Measurements from ENCODE around the gene USP10. TPM values are rescaled to one million over a fixed set of nuclear protein-coding genes. Genes with fewer than 3 reads are reported as not detected.

Gene USP10
- total RNA-seq, 2 experiments from 2014 or later = 86.5 to 99.0 TPM

- no peaks in the 10 kb centered on the region for H3K27me3 Mint-ChIP-seq
- peaks cover 57% of the 10 kb centered on the region for H3K4me1 Mint-ChIP-seq
- H3K36me3 Mint-ChIP-seq (ENCODE audit: low read depth) = peaks cover 76% of the 10 kb centered on the region
- H3K9me3 Mint-ChIP-seq = no peaks in the 10 kb centered on the region
- CTCF ChIA-PET = interaction anchor here (0.9 to 1.6 kb wide), 4 partner anchors 9 to 13 kb away, joined by 3 to 5 read pairs (median 3); no protein-coding TSS in a partner anchor
- peak overlapping the region; percentile 26 for H3K27ac Mint-ChIP-seq
- no peak overlapping the region for H3K4me3 Mint-ChIP-seq
- DNase-seq = no peak
- POLR2A ChIA-PET = no interaction called here
Observed at GRCh38 chr16:84765616-84766580, 66.1 kb downstream of the USP10 start.

DNA sequence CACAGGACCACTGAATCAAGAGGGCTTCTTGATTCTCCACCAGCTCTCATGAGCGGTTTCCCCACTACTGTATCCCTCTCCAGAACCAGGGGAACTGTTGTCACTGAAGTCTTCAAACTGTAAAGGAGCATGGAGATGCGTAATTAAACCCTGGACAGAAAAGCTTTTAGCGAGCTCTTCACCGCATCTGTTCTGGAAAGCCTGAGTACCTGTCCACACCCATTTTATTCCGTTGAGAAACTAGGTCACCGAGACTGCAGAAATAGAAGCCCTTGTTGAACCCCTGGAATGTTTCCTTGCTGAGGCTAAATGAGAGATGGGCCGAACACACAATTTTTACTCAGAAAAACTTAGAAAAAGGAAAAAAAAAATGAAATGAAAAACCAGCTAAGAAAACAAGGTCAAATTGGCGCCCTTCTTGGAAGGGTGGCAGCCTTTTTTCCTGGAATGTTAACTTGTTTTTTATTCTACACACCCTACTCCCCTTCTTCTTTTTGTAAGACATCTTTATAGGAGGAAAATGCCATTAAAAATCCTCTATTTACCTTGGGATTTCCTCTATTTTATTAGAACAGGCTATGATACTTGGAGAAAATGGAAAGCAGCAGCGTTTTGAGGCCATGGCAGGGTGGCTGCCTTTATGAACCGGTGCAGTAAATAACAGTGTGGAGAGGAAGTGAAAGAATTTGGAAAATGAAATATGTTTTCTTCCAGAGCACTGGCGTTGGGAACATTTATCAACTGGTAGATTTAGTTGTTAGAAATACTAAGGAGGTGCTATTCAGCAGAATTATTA lies 67.4 kb downstream of the USP10 start:
- ChIA-PET POLR2A (no interaction called here), CTCF (interaction anchor here (0.5 to 1.1 kb wide), 3 partner anchors 13 to 254 kb away, joined by 3 to 4 read pairs (median 4); no protein-coding TSS in a partner anchor)
- H3K36me3 Mint-ChIP-seq (ENCODE audit: low read depth) = peaks cover 75% of the 10 kb centered on the region
- no peaks in the 10 kb centered on the region for H3K27me3 Mint-ChIP-seq
- no peaks in the 10 kb centered on the region for H3K9me3 Mint-ChIP-seq
- H3K4me1 Mint-ChIP-seq = peaks cover 57% of the 10 kb centered on the region
- H3K27ac Mint-ChIP-seq = peak overlapping the region; percentile 81
- H3K4me3 Mint-ChIP-seq = peak overlapping the region; percentile 60
- DNase-seq = no peak

GRCh38 chr16:84768061-84768807 lies 68.4 kb downstream of the USP10 start:
- Mint-ChIP-seq H3K9me3 (no peaks in the 10 kb centered on the region), H3K27me3 (no peaks in the 10 kb centered on the region), H3K27ac (peak overlapping the region; percentile 88), H3K4me1 (peaks cover 57% of the 10 kb centered on the region), H3K36me3 (ENCODE audit: low read depth) (peaks cover 74% of the 10 kb centered on the region), H3K4me3 (peak overlapping the region; percentile 60)
- peak; percentile 46 for DNase-seq
- POLR2A ChIA-PET = no interaction called here
- CTCF ChIA-PET = interaction anchor here (0.6 to 1.1 kb wide), 4 partner anchors 9 to 365 kb away, joined by 3 read pairs; no protein-coding TSS in a partner anchor

- Mint-ChIP-seq H3K27me3 (no peaks in the 10 kb centered on the region), H3K9me3 (no peaks in the 10 kb centered on the region), H3K36me3 (ENCODE audit: low read depth) (peaks cover 72% of the 10 kb centered on the region), H3K4me1 (peaks cover 55% of the 10 kb centered on the region), H3K4me3 (no peak overlapping the region), H3K27ac (peak overlapping the region; percentile 47)
- ChIA-PET CTCF (interaction anchor here (0.6 to 1.1 kb wide), 4 partner anchors 9 to 104 kb away, joined by 3 to 6 read pairs (median 3); no protein-coding TSS in a partner anchor), POLR2A (interaction anchor here (0.6 kb wide), 1 partner anchor 23 kb away, joined by 4 read pairs; no protein-coding TSS in a partner anchor)
- no peak for DNase-seq
Observed at GRCh38 chr16:84768808-84769197, 69.0 kb downstream of the USP10 start.

DNA sequence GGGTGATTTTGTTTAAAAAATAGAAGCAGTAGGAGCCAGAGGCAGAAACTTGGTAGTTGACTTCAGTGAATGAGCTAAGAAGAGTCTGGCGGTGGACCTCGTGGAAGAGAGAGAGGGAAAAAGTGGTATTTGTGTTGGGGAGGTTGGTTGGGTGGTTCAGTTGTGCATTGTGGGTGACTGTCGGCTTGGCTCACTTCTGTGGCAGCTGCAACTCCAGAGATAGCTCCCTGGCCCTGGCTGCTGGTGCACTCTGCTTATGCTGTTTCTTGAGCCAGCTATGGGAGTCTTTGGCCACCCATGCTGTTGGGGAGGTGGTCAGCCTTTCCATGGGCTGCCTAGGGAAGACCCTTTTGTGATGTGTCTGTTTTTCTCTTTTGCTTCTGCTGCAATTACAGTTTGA lies 69.6 kb downstream of the USP10 start:
- CTCF ChIA-PET = interaction anchor here (0.6 to 1.1 kb wide), 2 partner anchors 15 to 17 kb away, joined by 3 to 6 read pairs; no protein-coding TSS in a partner anchor
- POLR2A ChIA-PET = interaction anchor here (0.6 kb wide), 1 partner anchor 23 kb away, joined by 4 read pairs; no protein-coding TSS in a partner anchor
- peak overlapping the region; percentile 70 for H3K27ac Mint-ChIP-seq

DNA sequence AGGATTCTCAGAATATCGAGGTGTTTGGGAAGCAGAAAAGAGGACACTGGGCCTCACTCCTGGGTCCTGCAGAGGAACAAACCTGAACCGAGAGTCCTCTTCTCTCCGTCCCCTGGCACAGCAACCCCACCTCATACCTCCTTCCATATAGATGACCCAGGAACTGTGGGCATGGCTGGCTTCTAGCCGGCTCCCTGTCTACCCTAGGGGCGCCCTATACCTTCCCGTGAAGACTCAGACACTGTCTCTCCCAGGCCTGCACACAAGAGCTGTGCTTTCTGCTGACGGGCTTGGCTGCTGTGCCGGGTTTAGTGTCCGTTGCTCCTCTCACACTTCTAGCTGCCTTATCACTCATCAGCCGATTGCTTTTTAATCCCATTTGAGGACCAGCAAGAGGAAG lies 73.5 kb downstream of the USP10 start:
- Mint-ChIP-seq H3K27me3 (no peaks in the 10 kb centered on the region), H3K36me3 (ENCODE audit: low read depth) (peaks cover 46% of the 10 kb centered on the region), H3K27ac (peak overlapping the region; percentile 25), H3K9me3 (no peaks in the 10 kb centered on the region), H3K4me1 (peaks cover 18% of the 10 kb centered on the region), H3K4me3 (no peak overlapping the region)
- ChIA-PET POLR2A (no interaction called here), CTCF (interaction anchor here (0.6 to 1.7 kb wide), 5 partner anchors 12 to 196 kb away, joined by 3 to 5 read pairs (median 4); no protein-coding TSS in a partner anchor)
- DNase-seq = no peak

More for the DNA sequence above, 69.6 kb downstream of the USP10 start:
- Mint-ChIP-seq H3K27me3 (no peaks in the 10 kb centered on the region), H3K4me3 (no peak overlapping the region), H3K9me3 (no peaks in the 10 kb centered on the region), H3K36me3 (ENCODE audit: low read depth) (peaks cover 67% of the 10 kb centered on the region), H3K4me1 (peaks cover 50% of the 10 kb centered on the region)
- DNase-seq = no peak

- Mint-ChIP-seq H3K27ac (no peak overlapping the region), H3K4me1 (peaks cover 4% of the 10 kb centered on the region), H3K36me3 (ENCODE audit: low read depth) (peaks cover 46% of the 10 kb centered on the region), H3K4me3 (no peak overlapping the region), H3K9me3 (no peaks in the 10 kb centered on the region), H3K27me3 (no peaks in the 10 kb centered on the region)
- POLR2A ChIA-PET = no interaction called here
- no peak for DNase-seq
- CTCF ChIA-PET = interaction anchor here (0.5 to 1.6 kb wide), 5 partner anchors 9 to 619 kb away, joined by 3 to 4 read pairs (median 3); no protein-coding TSS in a partner anchor
Observed at GRCh38 chr16:84774810-84775209, 75.0 kb downstream of the USP10 start.

- Mint-ChIP-seq H3K27ac (no peak overlapping the region), H3K27me3 (no peaks in the 10 kb centered on the region), H3K9me3 (no peaks in the 10 kb centered on the region), H3K4me3 (no peak overlapping the region), H3K4me1 (peaks cover 3% of the 10 kb centered on the region), H3K36me3 (ENCODE audit: low read depth) (peaks cover 47% of the 10 kb centered on the region)
- ChIA-PET CTCF (interaction anchor here (0.5 to 1.6 kb wide), 4 partner anchors 9 to 159 kb away, joined by 3 to 4 read pairs (median 3); no protein-coding TSS in a partner anchor), POLR2A (no interaction called here)
- DNase-seq = no peak
Observed at GRCh38 chr16:84775262-84775810, 75.5 kb downstream of the USP10 start.

DNA sequence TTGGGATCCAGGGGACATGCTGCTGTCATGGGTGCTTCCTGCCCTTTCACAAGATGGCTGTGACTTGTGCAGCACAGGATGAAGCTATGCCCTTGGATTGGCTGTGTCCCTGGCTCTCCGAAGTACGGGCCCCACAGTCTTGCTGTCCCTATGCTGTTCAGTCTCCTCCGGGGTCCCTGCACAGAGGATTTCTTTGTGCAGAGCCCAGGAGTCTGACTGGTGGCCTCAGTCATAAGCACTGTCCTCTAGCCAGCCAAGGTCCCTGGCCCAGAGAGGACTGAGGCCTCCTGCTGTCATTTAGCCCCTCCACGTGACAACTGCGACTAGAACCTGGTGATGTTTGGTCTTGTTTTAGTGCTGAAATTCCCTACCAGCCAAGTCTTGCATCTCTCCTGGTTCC lies 77.6 kb downstream of the USP10 start:
- H3K9me3 Mint-ChIP-seq = no peaks in the 10 kb centered on the region
- H3K27ac Mint-ChIP-seq = no peak overlapping the region
- ChIA-PET CTCF (interaction anchor here (1.2 kb wide), 1 partner anchor 12 kb away, joined by 3 read pairs; no protein-coding TSS in a partner anchor), POLR2A (no interaction called here)
- no peak for DNase-seq
- H3K27me3 Mint-ChIP-seq = no peaks in the 10 kb centered on the region
- H3K36me3 Mint-ChIP-seq (ENCODE audit: low read depth) = peaks cover 39% of the 10 kb centered on the region
- H3K4me3 Mint-ChIP-seq = no peak overlapping the region
- peaks cover 3% of the 10 kb centered on the region for H3K4me1 Mint-ChIP-seq

DNA sequence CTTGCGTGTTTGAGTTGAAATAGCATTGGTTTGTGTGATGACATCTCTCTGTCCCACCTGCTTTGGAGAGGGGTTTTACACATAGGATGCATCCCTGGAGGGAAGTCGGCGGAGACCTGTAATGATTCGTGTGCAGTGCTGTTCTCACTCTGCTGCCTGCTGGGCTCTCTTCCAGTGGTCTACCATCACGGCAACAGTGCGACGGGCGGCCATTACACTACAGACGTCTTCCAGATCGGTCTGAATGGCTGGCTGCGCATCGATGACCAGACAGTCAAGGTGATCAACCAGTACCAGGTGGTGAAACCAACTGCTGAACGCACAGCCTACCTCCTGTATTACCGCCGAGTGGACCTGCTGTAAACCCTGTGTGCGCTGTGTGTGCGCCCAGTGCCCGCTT lies 78.9 kb downstream of the USP10 start:
- Mint-ChIP-seq H3K4me1 (peaks cover 3% of the 10 kb centered on the region), H3K9me3 (no peaks in the 10 kb centered on the region), H3K4me3 (no peak overlapping the region), H3K27me3 (no peaks in the 10 kb centered on the region), H3K27ac (no peak overlapping the region), H3K36me3 (ENCODE audit: low read depth) (peaks cover 34% of the 10 kb centered on the region)
- ChIA-PET POLR2A (no interaction called here), CTCF (no interaction called here)
- no peak for DNase-seq

- H3K4me1 Mint-ChIP-seq = no peaks in the 10 kb centered on the region
- H3K4me3 Mint-ChIP-seq = no peak overlapping the region
- POLR2A ChIA-PET = no interaction called here
- peaks cover 29% of the 10 kb centered on the region for H3K36me3 Mint-ChIP-seq (ENCODE audit: low read depth)
- no peaks in the 10 kb centered on the region for H3K27me3 Mint-ChIP-seq
- DNase-seq = no peak
- CTCF ChIA-PET = no interaction called here
- H3K9me3 Mint-ChIP-seq = no peaks in the 10 kb centered on the region
- H3K27ac Mint-ChIP-seq = no peak overlapping the region
Observed at GRCh38 chr16:84780063-84780462, 80.3 kb downstream of the USP10 start.
